Measurements from ENCODE around the gene ANKLE1.
A peak's percentile ranks its signal among the peaks of the same experiment; 100 is the strongest.

Gene ANKLE1

DNA sequence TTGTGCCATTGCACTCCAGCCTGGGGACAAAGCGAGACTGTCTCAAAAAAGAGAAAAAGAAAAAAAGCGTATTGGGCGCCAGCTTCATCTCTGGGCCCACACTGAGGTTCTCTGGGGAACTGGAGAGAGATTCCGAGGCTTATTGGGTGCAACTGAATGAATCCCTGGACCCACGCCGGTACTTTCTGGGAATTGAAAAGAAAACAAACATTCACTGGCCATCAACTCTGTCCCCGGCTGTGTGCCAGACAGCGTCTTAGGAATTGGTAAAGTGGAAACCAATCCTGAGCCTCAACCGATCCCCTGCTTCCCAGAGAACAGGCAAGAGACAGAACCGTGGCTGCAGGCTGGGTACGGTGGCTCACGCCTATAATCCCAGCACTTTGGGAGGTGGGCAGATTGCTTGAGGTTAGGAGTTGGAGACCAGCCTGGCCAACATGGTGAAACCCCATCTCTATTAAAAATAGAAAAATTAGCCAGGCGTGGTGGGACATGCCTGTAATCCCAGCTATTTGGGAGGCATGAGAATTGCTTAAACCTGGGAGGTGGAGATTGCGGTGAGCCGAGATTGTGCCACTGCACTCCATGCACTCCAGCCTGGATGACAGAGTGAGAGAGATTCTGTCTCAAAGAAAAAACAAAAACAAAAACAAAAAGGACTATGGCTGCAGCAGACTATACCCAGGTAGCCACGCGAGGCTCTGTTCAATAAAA is 44.3 kb downstream of the ANKLE1 start:
- DNase-seq (ENCODE audit: low read depth in 3 of 3): no peak

DNA sequence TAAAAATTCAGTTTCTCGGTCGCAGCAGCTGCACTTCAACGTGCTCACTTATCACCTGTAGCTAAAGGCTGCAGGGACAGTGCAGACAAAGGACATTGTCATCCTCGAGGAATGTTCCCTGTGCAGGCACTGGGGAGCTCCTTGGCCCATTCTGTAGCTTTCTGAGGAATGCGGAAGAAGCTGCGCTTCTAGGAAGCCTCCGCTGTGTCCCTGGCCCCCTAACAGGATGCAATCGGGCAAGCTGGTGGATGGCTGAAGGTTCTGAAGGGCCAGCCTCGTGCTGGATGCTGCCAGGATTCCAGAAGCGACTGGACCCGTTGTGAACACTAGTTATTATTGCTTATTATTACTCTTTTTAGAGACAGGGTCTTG is 44.9 kb downstream of the ANKLE1 start:
- no peak for DNase-seq (ENCODE audit: low read depth in 3 of 3)

DNA sequence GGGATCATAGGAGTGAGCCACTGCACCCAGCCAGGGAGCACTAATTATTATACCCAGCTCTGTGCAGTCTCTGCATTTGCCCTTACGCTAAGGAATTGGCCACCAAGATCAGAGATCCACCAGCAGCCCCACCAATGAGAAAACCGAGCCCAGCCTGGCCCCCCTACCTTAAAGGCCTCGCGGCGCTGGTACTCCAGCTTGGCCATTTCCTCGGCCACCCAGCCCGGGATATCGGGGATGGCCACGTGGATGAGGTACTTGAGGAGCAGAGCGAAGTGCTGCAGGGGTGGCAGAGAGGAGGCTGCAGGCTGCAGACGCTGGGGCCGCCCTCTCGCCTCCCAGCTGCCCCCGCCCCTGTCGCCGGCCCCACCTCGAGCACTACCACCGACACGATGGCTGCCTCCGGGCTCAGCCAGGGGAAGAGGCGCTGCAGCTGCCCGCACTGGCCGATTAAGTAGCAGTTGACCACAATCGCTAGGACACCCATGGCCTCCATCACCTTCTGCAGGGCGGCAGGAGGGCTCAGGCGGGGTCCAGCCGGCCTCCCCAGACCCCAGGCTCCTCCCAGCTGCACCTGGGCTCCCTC is 45.5 kb downstream of the ANKLE1 start:
- DNase-seq (ENCODE audit: low read depth in 3 of 3): no peak

DNA sequence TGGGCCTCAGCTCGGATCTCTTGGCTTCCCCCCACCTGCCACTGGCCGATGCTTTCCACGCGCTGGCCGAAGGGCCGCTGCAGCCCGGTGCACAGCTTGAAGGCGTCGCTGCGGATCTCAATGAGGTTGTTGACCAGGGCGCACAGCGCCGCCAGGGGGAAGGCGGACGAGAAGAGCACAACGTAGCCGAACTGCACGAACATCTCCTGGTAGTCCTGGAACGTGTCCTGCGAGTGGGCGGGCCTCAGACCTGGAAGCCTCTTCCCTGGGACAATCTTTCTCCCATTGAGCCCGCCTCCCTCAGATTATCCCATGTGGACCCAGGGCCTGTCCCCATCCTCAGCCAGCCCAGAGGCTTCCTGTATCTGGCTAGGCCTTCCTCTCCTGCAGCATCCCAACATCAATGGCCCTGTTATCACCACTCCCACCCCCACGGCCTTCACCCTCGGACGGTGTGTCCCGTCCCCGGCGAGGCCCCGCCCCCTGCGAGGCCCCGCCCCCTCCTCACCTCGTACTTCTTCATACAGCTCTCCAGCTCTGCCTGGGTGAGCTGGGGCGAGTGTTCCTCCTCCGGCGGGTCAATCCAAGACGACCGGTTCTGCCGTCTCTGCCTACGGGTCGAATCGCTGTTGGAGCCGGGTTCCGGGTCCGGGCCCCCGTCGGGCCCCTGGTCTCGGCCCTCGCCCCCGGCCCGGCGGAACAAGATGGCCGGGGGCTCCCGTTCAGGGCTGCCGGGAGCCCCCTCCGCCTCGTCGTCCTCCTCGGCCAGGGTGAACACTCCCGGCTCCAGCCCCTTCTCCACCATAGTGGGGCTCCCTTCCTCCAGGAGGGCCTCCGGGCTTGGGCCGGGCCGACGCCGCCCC is 46.2 kb downstream of the ANKLE1 start:
- DNase-seq (ENCODE audit: low read depth in 3 of 3): peak in 1 of 3 experiments; percentile 63

DNA sequence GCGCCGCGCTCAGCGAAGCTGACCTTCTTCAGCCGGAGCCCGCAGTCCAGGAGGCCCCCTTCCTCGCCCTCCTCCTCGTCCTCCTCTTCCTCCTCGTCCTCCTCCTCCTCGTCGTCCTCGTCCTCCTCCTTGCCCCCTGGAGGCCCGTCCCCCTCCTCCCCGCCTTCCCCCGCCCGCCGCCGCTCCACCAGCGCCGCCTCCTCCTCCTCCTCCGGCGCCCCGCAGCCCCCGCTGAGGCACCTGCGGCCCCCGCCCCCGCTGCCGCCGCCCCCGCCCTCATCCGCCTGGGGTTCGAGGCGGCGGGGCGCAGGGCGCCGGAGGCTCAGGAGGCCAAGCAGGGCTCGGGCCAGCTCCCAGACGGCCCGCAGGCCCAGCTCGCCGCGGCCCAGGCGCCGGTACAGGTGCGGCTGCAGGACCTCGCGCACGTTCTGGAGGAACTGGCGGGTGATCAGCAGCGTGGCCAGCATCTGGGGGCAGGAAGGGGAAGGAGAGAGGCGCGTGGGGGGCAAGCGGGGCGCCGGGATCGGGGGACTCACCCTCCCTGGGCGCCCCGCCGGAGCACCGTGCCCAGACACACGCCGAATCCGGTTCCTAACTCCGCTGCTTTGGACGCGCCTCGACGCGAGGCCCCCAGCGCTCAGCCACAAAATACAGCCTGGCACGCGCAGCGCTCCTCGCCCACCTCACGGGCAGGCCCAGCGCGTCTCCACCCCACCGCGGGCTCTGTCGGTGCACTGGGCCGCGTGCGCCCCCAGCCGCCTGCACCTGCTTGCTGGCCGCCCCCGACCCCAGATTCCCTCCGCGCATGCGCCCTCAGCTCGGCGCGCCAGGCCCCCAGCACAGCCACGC is 47.0 kb downstream of the ANKLE1 start:
- DNase-seq (ENCODE audit: low read depth in 3 of 3): no peak

DNA sequence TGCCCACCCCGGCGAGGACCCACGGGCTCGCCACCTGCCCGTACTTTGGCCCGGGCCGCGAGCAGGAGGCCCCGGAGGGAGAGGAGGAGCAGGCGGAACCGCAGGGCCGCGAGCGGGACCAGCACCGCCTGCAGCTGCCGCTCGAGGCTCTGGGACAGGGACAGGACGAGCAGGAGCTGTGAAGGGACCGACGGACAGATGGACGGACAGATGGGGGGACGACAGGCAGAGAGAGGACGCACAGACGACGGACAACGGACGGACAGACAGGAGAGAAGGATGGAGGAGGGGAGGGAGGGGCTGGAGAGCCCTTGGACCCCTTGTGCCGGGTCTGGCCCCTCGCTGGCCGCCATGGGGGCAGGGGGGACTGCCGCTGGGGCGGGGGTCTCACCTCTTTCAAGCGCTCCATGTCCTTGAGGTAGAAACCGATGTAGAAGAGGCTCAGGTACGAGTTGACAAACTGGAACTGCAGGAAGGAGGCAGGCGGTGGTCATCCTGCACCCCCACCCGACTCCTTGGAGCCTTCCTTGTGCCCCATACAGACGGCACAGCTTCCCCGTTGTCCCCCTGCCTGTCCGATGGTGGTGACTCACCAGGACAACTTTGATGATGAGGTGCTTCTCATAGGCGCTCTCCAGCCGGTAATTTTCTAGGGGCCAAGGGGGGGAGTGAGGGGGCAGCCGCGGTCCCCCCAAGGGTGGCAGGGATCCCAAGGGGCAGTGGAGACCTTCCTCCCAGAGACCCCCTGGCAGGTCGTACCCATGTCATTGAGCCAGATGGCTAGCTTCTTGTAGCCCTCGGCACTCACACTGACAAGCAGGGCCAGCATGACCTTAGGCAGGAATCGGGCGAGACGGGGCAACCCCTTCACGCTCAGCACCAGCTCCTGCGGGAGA is 47.9 kb downstream of the ANKLE1 start:
- DNase-seq (ENCODE audit: low read depth in 3 of 3): no peak

DNA sequence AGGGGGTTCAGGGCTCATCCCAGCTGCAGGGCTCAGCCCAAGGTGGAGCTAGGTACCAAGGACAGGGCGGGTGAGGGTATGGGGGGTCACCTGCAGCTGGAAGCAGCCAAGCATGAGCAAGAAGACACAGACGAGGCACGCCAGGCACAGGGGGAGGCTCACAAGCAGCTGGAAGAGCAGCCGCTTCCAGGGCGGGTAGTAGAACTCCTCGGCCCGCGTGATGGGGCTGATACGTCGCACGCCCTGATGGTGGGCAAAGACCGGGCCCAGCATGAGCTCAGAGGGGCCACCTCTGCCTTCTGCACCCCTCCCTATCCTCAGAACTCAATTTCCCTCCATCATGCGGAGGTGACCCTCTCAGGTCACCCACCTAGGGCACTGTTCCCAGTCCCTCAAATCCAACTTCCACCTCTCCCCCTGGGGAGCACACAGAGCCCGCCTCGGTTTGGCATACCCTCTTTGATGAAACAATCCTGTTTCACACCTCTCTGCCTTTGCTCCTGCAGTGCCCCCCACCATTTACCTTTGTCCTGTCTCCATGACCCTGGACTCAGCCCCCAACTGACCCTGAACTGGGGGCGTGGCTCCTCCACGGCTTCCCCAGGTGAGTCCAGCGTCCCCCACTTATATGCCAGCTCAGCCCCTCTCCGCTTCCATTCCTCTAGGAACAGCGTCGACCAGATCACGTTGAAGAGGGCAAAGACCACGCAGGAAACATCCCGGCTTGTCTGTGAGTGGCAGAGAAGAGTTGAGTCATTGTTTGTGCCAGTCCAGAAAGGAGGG is 48.8 kb downstream of the ANKLE1 start:
- no peak for DNase-seq (ENCODE audit: low read depth in 3 of 3)

DNA sequence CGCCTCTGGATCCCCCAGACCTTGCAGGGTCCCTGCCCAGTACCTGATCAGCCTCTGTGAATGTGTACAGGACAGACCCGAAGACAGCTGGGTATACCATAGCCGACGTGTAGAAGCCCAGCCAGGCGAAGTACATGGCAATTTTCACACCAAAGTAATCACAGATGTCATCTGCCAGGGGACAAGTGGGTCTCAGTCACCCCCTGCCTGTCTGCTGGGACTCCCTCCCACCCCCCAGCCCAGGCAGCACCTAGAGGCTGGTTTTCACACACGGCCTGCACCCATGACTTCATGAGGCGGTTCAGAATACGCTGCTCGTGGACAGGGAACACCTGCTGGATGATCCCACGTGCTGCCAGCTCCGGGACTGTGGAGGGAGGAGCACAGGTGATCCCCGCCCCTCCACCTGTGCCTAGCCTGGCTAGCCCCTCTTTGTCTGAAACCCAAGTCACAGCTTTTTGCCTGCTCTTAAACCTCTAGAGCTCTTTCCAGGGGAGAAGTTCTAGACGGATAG is 49.4 kb downstream of the ANKLE1 start:
- no peak for DNase-seq (ENCODE audit: low read depth in 3 of 3)

DNA sequence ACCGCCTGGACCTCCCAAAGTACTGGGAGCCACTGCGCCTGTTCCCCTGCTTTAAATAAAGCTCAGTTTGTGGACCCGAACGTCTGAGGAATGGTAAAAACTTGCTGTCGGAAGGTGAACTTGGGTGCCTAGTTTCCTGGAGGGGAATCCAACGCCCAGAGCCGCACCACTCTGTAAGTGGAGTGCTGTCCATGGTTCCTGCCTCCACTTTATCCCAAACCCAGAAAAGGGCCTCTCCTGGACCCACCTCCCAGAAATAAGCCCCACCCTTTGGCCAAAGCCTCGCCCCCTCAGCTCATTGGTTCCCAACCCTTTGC is 50.6 kb downstream of the ANKLE1 start:
- no peak for DNase-seq (ENCODE audit: low read depth in 3 of 3)

DNA sequence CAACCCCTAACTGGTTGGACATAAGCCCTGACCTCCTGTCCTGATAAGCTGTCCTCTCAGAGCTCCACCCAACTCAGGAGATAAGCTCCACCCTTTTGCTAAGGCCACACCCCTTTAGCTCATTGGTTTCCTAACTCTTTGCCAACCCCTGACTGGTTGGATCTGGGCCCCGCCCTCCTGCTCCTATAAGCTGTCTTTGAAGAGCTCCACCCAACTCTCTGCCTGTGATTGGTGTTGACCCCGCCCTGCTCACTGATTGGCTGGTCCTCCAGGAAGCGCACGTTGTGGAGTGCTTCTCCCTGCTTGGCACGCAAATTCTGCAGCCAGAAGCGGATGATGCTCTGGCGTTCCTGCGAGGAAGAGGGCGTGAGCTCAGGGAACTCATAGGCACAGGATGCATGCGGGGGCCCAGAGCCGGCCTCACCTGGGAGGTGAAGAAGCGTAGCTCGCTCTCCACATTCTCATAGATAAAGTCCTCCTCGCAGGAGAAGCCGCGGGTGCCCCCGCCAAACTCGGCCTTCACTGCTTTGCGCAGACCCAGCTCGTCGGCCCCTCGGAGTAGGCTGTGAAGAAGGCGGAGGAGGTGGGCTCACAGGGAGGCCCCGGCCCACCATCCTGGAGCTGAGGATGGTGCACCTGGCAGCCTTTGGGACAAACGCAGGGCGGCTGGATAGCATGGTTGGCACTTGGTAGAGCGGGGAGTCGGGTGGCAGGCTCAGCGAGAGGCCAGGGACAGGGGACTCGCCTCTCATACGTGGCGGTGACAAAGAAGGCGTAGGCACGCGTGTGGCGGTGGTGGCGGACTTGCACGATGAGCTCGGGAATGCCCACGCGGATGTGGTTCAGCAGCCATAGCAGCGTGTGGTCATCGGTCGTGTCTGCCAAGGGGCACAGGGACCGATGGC is 51.2 kb downstream of the ANKLE1 start:
- DNase-seq (ENCODE audit: low read depth in 3 of 3): peak in 1 of 3 experiments; percentile 50

DNA sequence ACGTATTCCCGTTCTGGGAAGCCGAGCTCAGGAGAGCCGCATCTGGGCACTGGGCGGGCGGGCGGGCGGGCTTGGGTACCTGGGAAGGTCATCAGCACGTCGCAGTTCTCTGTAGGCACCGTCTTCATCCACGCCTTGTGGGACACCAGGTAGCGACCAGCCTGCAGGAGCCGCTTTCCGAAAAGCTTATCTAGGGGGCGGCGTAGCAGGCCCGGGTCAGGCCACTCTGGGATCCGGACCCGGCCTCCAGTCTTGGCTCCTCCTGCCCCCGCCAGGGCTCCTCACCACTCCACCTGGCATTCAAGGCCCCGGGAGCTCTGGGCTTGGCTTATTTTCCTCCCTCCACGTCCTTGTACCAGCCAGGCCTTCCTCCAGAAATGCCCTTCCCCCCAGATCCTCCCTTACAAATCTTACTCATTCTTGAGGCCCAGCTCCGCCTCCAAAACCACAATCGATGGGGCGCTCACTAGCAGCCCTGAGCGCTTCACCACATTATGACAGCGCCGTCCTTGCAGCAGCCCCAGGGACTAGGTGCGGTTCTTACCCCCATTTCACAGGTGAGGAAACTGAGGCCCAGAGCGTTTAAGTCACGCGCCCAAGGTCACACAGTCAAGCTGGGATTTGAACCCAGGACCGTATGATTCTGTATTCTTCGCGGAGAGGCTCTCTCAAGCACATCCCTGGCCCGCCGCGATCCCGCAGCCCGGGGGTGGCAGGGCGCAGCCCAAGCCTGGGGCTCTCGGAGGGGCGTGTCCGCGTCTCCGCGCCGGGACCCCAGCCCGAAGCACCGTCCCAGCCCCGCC is 52.1 kb downstream of the ANKLE1 start:
- DNase-seq (ENCODE audit: low read depth in 3 of 3): peak; percentile 57 to 80 (median 73)

DNA sequence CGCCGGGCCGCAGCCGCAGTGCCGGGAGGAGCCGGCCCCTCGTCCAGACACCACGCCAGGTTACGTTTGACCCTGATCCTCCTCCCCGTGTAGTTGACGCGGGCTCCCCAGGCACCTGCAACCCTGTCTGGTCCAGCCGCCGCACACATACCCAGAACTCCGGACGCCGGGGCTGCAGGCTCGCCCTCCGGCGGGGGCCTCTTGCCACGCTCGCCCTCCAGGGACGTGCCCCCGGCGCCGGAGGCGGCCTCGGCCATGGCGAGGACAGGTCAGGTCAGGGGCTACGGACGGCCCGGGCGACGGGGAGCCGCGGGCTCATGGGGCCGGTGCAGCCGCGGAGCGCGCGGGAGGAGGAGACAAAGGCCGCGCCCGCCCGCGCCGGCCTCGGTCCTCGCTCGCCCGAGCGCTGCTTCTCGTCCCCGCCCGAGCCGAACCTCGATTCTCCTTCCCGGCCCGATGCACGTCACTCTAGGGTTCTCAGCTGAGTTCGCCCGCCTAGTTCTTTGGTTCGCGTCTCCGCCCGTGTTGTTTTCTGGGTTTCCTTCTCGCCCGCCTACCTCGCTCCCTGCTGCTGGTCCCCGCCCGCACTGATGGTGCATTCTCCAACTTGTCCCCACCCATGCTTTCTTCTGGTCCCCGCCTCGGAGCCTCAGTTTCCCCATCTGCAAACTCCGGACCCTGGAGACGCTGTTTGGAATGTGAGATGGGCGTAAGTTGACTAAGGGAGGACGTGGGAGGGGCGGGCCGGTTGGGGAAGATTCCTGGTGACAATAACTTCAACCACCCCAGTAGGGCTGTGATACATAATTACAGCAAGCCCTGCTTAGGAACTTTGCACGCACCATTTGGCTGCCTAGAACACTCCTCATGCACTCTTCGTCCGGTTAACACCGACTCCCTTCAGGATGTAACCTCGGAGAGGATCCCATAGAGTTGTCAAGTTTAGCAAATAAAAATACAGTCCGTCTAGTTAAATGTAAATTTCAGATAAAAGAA is 53.0 kb downstream of the ANKLE1 start, which contains the start of gene ANO8:
Gene ANO8, minus strand, starts transcription at position 442 of the 996 bp plus-strand sequence. Its CDS starts 185 bp downstream, at position 257.
- DNase-seq (ENCODE audit: low read depth in 3 of 3): peak; percentile 87 to 98 (median 93)

DNA sequence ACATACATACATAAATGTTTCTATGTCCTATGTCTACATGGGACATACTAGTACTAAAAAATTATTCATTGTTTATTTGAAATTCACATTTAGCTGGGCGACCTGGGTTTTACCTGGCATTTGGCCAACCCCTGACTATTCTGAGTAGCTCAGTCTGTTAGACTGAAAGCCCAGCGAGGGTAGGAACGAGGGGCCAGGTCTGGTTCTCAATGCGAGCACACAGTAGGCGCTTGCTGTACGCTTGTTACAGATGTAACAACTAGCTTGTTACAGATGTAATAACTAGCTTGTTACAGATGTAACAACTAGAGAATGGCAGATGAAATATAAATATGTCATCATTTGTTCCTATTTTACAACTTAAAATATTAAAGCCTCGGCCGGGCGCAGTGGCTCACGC is 53.9 kb downstream of the ANKLE1 start:
- no peak for DNase-seq (ENCODE audit: low read depth in 3 of 3)

All from stimulated activated CD4-positive, alpha-beta T cell treated with anti-CD3 and anti-CD28 coated beads, TNF-alpha, amount 100 ng/mL, for 24 hours (primary cell).